Nephron progenitor cell (in vitro differentiated cells): ENCODE data around the gene SSNA1.

Source experiments
- DNase-seq: peaks from one replicate; pipeline ENCODE4 v3.0.0; 2021
- H3K27ac Mint-ChIP-seq: 2 replicates; pipeline ENCODE4 v1.8.0; 2021; ENCODE audit warnings: mild to moderate bottlenecking, moderate library complexity, mixed read lengths
- H3K27me3 Mint-ChIP-seq: 2 replicates; pipeline ENCODE4 v1.8.0; 2021; ENCODE audit warnings: mild to moderate bottlenecking, low read depth, mixed read lengths; ENCODE audit not compliant: poor library complexity
- H3K36me3 Mint-ChIP-seq: 2 replicates; pipeline ENCODE4 v1.8.0; 2021; ENCODE audit warnings: low read depth, mixed read lengths
- H3K4me1 Mint-ChIP-seq: 2 replicates; pipeline ENCODE4 v1.8.0; 2021; ENCODE audit warnings: mixed read lengths
- H3K4me3 Mint-ChIP-seq: 2 replicates; pipeline ENCODE4 v1.8.0; 2021; ENCODE audit warnings: mild to moderate bottlenecking, moderate library complexity, mixed read lengths
- H3K9me3 Mint-ChIP-seq: 2 replicates; pipeline ENCODE4 v1.8.0; 2021; ENCODE audit warnings: mild to moderate bottlenecking, moderate library complexity, mixed read lengths
- CTCF ChIP-seq: fragments of 200-600 bp; sonication (generic); IDR thresholded peaks from 2 replicates; pipeline ENCODE4 v1.5.0; 2021; ENCODE audit warnings: antibody characterized with exemption

SSNA1 gene

GRCh38 chr9:137147091-137147792, 41.2 kb upstream of the SSNA1 start:
- no peak overlapping the region for H3K4me3 Mint-ChIP-seq
- H3K9me3 Mint-ChIP-seq, result peaks cover 16% of the 10 kb centered on the region
- no peaks in the 10 kb centered on the region for H3K4me1 Mint-ChIP-seq
- H3K36me3 Mint-ChIP-seq, result no peaks in the 10 kb centered on the region
- TF ChIP-seq CTCF, result no peak
- H3K27me3 Mint-ChIP-seq, result peaks cover 68% of the 10 kb centered on the region
- DNase-seq, result no peak
- H3K27ac Mint-ChIP-seq, result no peak overlapping the region

DNA sequence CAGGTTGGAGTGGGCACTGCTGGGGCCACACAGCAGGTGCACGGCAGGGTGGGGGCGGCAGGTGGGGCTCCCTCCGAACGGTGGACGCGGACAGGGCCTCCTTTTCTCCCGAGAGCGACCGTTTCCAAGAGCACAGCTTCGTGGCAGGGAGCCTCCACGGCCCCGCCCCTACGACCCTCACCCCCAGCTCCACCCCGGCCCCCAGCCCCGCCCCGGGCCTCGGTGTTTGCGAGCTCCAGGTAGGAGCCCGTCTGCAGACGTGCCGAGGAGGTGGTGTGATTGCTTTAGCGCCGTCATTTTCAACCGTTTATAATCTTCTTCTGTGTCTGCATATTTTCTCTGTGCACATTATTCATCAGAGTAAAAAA, 40.7 kb upstream of the SSNA1 start:
- Mint-ChIP-seq H3K4me1 (no peaks in the 10 kb centered on the region), H3K36me3 (no peaks in the 10 kb centered on the region), H3K9me3 (peaks cover 18% of the 10 kb centered on the region), H3K27me3 (peaks cover 63% of the 10 kb centered on the region), H3K4me3 (no peak overlapping the region), H3K27ac (no peak overlapping the region)
- no peak for DNase-seq
- no peak for TF ChIP-seq CTCF

- no peak for TF ChIP-seq CTCF
- no peak overlapping the region for H3K27ac Mint-ChIP-seq
- peaks cover 18% of the 10 kb centered on the region for H3K9me3 Mint-ChIP-seq
- no peak overlapping the region for H3K4me3 Mint-ChIP-seq
- H3K36me3 Mint-ChIP-seq, result no peaks in the 10 kb centered on the region
- DNase-seq, result no peak
- peaks cover 58% of the 10 kb centered on the region for H3K27me3 Mint-ChIP-seq
- H3K4me1 Mint-ChIP-seq, result no peaks in the 10 kb centered on the region
These were observed 40.2 kb upstream of the SSNA1 start for GRCh38 chr9:137148242-137148641.

DNA sequence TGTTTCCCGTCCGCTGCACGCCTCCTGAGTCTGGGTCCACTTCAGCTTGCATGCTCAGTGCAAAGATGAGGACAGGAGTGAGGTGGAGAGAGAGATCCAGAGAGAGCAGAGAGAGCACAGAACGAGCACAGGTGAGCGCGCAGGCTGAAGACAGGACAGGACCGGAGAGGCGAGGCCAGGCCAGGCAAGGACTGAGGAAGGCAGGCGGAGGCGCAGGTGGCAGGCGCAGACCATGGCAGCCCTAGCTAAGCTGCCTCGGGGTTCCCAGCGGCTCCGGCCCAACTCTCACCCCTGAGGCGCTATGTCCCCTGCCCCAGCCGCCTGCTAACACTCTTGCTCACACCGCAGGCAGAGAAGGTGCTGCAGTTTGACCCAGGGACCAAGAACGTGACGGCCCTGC, 39.8 kb upstream of the SSNA1 start:
- no peak overlapping the region for H3K4me3 Mint-ChIP-seq
- H3K4me1 Mint-ChIP-seq, result no peaks in the 10 kb centered on the region
- peaks cover 18% of the 10 kb centered on the region for H3K9me3 Mint-ChIP-seq
- peaks cover 54% of the 10 kb centered on the region for H3K27me3 Mint-ChIP-seq
- no peak for DNase-seq
- no peak for TF ChIP-seq CTCF
- no peaks in the 10 kb centered on the region for H3K36me3 Mint-ChIP-seq
- no peak overlapping the region for H3K27ac Mint-ChIP-seq

GRCh38 chr9:137149363-137149762, 39.1 kb upstream of the SSNA1 start:
- TF ChIP-seq CTCF, result no peak
- Mint-ChIP-seq H3K27me3 (peaks cover 48% of the 10 kb centered on the region), H3K9me3 (peaks cover 18% of the 10 kb centered on the region), H3K27ac (no peak overlapping the region), H3K4me3 (no peak overlapping the region), H3K4me1 (no peaks in the 10 kb centered on the region), H3K36me3 (no peaks in the 10 kb centered on the region)
- no peak for DNase-seq

GRCh38 chr9:137149942-137150616, 38.4 kb upstream of the SSNA1 start:
- H3K36me3 Mint-ChIP-seq, result no peaks in the 10 kb centered on the region
- no peak for DNase-seq
- peaks cover 18% of the 10 kb centered on the region for H3K9me3 Mint-ChIP-seq
- peaks cover 52% of the 10 kb centered on the region for H3K27me3 Mint-ChIP-seq
- no peak overlapping the region for H3K27ac Mint-ChIP-seq
- H3K4me3 Mint-ChIP-seq, result no peak overlapping the region
- TF ChIP-seq CTCF, result no peak
- no peaks in the 10 kb centered on the region for H3K4me1 Mint-ChIP-seq
